GM12878 (cell line): Measurements from ENCODE around the gene CDC42BPB.

ENCODE experiments used
- CBX3 ChIP-seq: fragments of 200-600 bp; sonication (generic); IDR thresholded peaks from 2 replicates; pipeline ENCODE4 v1.6.1; 2016; ENCODE audit warnings: low read depth, borderline replicate concordance
- CHD2 ChIP-seq: IDR thresholded peaks from 2 replicates; pipeline ENCODE4 v1.6.1; 2011; ENCODE audit warnings: low read depth, low read length, improper control_type of control experiment, borderline replicate concordance
- E2F8 ChIP-seq: fragments of 450-650 bp; IDR thresholded peaks from 2 replicates; pipeline ENCODE4 v1.6.1; 2018; ENCODE audit warnings: mild to moderate bottlenecking, low read depth, moderate library complexity; ENCODE audit not compliant: partially characterized antibody
- EP300 ChIP-seq, 2 experiments: fragments of 150-350 bp in 1 of 2; IDR thresholded peaks; 2 replicates each; pipeline ENCODE4 v1.6.1; 2011 to 2012; ENCODE audit warnings: low read depth in 2 of 2, low read length in 2 of 2, borderline replicate concordance in 1 of 2, improper control_type of control experiment in 1 of 2, inconsistent platforms in 1 of 2; ENCODE audit not compliant: control insufficient read depth in 1 of 2
- IRF5 ChIP-seq: fragments of 450-650 bp; IDR thresholded peaks from 2 replicates; pipeline ENCODE4 v1.6.1; 2017; ENCODE audit warnings: borderline replicate concordance
- KDM1A ChIP-seq: fragments of 200-600 bp; sonication (generic); IDR thresholded peaks from 2 replicates; pipeline ENCODE4 v1.6.1; 2016; ENCODE audit warnings: borderline replicate concordance
- MXI1 ChIP-seq: fragments of 150-350 bp; IDR thresholded peaks from 2 replicates; pipeline ENCODE4 v1.6.1; 2011; ENCODE audit warnings: low read depth, mild to moderate bottlenecking, inconsistent platforms, low read length, improper control_type of control experiment
- POLR2AphosphoS5 ChIP-seq: IDR thresholded peaks from 2 replicates; pipeline ENCODE4 v1.6.1; 2011; ENCODE audit warnings: mild to moderate bottlenecking, low read length, inconsistent platforms
- TF ChIP-seq, protein P1 (sequence below), 3 experiments: IDR thresholded peaks in 2 of 3; conservative IDR thresholded peaks in 1 of 3; 2 replicates each; pipeline ENCODE4 v1.5.1; 2011; ENCODE audit warnings: low read depth in 3 of 3, low read length in 3 of 3, mild to moderate bottlenecking in 3 of 3, control low read depth in 2 of 3, moderate library complexity in 2 of 3, inconsistent platforms in 1 of 3, mixed read lengths in 1 of 3; ENCODE audit not compliant: control insufficient read depth in 2 of 3, insufficient read depth in 1 of 3; ENCODE audit errors: extremely low read depth in 1 of 3

DNA sequence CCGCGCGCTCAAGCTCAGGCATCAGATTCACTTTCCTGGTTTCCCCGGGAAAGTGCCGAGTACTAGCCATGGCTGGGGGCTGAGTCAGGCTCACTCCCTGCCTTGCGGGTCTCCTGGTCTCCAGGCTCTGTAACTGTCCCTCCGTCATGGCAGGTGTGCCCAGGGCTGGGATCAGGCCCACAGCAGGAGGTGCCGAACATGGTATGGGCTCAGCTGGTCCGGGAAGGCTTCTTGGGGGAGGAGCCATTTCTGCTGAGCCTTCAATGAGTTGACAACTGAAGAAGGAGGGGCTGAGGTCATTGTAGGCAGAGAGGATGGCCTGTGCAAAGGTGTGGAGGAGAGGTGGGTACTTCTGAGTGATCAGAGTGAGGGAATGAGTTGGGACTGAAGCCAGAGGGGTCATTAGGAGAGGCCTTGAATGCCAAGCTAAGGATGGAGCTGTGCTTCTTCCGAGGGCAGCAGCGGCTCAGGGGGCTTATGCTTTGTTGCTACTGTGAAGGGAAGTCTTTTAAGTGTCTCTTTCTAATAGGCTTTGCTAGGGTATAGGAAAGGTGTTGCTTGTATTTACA is 37.9 kb upstream of the CDC42BPB start:
- no peak for TF ChIP-seq KDM1A
- TF ChIP-seq, protein P1, sequence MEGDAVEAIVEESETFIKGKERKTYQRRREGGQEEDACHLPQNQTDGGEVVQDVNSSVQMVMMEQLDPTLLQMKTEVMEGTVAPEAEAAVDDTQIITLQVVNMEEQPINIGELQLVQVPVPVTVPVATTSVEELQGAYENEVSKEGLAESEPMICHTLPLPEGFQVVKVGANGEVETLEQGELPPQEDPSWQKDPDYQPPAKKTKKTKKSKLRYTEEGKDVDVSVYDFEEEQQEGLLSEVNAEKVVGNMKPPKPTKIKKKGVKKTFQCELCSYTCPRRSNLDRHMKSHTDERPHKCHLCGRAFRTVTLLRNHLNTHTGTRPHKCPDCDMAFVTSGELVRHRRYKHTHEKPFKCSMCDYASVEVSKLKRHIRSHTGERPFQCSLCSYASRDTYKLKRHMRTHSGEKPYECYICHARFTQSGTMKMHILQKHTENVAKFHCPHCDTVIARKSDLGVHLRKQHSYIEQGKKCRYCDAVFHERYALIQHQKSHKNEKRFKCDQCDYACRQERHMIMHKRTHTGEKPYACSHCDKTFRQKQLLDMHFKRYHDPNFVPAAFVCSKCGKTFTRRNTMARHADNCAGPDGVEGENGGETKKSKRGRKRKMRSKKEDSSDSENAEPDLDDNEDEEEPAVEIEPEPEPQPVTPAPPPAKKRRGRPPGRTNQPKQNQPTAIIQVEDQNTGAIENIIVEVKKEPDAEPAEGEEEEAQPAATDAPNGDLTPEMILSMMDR (IDR thresholded peaks at IDR 0.05 in 2 of 3, conservative IDR thresholded peaks at IDR 0.05 in 1 of 3; ENCODE audit: control insufficient read depth in 2 of 3, extremely low read depth in 1 of 3, insufficient read depth in 1 of 3, low read depth in 3 of 3, low read length in 3 of 3), result no peak
- TF ChIP-seq CBX3, result no peak
- no peak for TF ChIP-seq IRF5
- no peak for TF ChIP-seq MXI1
- TF ChIP-seq CHD2, result no peak
- TF ChIP-seq E2F8, result no peak
- TF ChIP-seq POLR2AphosphoS5, result no peak
- TF ChIP-seq EP300 (IDR thresholded peaks at IDR 0.05; ENCODE audit: borderline replicate concordance in 1 of 2, control insufficient read depth in 1 of 2, low read depth in 2 of 2, low read length in 2 of 2), result no peak
